ENCODE results near the gene DNM3. TPM values are rescaled to one million over a fixed set of nuclear protein-coding genes. Genes with fewer than 3 reads are reported as not detected.

DNM3 gene
- polyA plus RNA-seq, 1 donor (not counting 4 experiments of a cell fraction or from before 2014, with no cell fraction given), result 2.0 TPM

DNA sequence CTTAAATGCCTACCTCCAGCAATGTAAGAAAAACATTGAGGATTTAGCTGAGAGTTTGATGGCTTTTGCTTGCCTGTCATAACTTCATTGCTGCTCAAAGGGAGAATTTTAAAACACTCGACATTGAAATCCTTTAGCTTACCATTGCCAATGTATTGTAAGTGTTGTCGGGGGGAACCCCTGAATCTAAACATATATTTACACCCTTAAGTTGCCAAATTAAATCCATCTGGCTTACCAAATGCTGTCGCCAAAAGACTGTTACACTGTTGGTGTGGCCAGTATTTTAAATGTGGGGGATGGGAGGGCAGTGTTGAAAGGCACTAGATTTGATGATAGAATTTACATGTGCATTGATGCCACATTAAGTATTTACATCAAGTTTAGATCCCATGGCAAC, 554.3 kb downstream of the DNM3 start:
- Histone ChIP-seq H3K36me3 (ENCODE audit: control insufficient read depth in 2 of 2, extremely low read depth in 1 of 2, insufficient read depth in 2 of 2, low read length in 2 of 2) (no peaks in the 10 kb centered on the region), H3K4me3 (ENCODE audit: control insufficient read depth in 2 of 3, extremely low read depth in 1 of 3, insufficient read depth in 2 of 3, low read depth in 1 of 3, low read length in 3 of 3) (no peak overlapping the region), H3K9ac (ENCODE audit: control insufficient read depth, extremely low read depth, insufficient read depth, low read length) (no peak overlapping the region), H3K9me3 (ENCODE audit: control insufficient read depth, low read depth, low read length) (no peaks in the 10 kb centered on the region), H3K4me1 (ENCODE audit: control insufficient read depth, extremely low read depth, insufficient read depth, low read length) (peaks cover 28% of the 10 kb centered on the region), H3K27ac (ENCODE audit: control insufficient read depth, insufficient read depth, low read length) (no peak overlapping the region), H4K20me1 (ENCODE audit: control insufficient read depth, extremely low read depth, insufficient read depth, low read length) (no peaks in the 10 kb centered on the region), H2AFZ (ENCODE audit: control insufficient read depth, low read length) (no peak overlapping the region), H3K79me2 (ENCODE audit: control insufficient read depth, insufficient read depth, low read length) (no peaks in the 10 kb centered on the region), H3K4me2 (ENCODE audit: control insufficient read depth, extremely low read depth, insufficient read depth, low read depth, low read length) (no peak overlapping the region), H3K9me1 (ENCODE audit: control insufficient read depth, extremely low read depth, insufficient read depth, low read length) (no peaks in the 10 kb centered on the region), H3K27me3 (ENCODE audit: control insufficient read depth, extremely low read depth, insufficient read depth, low read length) (no peaks in the 10 kb centered on the region)
- FAIRE-seq (no peak), DNase-seq (ENCODE audit: low read depth, low spot score) (no peak)
- dilution Hi-C loops (cut with MboI; ENCODE audit: extremely low pct_ligation_motif_present, low sequenced_read_pairs), result no loop called here
- no peak for TF ChIP-seq EZH2 (IDR thresholded peaks at IDR 0.05; ENCODE audit: low read length)
- TF ChIP-seq, protein P1, sequence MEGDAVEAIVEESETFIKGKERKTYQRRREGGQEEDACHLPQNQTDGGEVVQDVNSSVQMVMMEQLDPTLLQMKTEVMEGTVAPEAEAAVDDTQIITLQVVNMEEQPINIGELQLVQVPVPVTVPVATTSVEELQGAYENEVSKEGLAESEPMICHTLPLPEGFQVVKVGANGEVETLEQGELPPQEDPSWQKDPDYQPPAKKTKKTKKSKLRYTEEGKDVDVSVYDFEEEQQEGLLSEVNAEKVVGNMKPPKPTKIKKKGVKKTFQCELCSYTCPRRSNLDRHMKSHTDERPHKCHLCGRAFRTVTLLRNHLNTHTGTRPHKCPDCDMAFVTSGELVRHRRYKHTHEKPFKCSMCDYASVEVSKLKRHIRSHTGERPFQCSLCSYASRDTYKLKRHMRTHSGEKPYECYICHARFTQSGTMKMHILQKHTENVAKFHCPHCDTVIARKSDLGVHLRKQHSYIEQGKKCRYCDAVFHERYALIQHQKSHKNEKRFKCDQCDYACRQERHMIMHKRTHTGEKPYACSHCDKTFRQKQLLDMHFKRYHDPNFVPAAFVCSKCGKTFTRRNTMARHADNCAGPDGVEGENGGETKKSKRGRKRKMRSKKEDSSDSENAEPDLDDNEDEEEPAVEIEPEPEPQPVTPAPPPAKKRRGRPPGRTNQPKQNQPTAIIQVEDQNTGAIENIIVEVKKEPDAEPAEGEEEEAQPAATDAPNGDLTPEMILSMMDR (optimal IDR thresholded peaks at IDR 0.05 in 1 of 3, IDR thresholded peaks at IDR 0.05 in 1 of 3, conservative IDR thresholded peaks at IDR 0.05 in 1 of 3; ENCODE audit: extremely low read depth in 1 of 3, insufficient read depth in 2 of 3, low read length in 3 of 3), result no peak

DNA sequence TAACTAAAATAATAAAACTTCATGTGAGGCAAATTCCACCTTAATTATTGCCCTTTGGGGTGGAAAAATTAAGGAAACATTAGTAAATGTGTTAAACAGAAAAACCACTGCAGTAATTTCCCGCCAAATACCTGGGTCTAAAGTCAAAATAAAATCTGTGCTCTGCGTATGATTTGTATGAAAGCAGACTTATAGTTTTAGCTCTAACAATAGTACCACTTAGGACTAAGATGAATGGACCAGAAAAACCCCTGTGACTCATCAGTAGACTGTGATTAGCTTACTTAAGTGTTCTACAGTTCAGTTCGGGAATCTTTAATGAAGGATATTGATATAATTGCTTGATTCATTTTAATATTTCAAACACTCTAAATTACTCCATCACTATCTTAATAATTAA, 555.9 kb downstream of the DNM3 start:
- Histone ChIP-seq H3K9me1 (ENCODE audit: control insufficient read depth, extremely low read depth, insufficient read depth, low read length) (no peaks in the 10 kb centered on the region), H3K79me2 (ENCODE audit: control insufficient read depth, insufficient read depth, low read length) (no peaks in the 10 kb centered on the region), H3K36me3 (ENCODE audit: control insufficient read depth in 2 of 2, extremely low read depth in 1 of 2, insufficient read depth in 2 of 2, low read length in 2 of 2) (no peaks in the 10 kb centered on the region), H3K9me3 (ENCODE audit: control insufficient read depth, low read depth, low read length) (no peaks in the 10 kb centered on the region), H3K4me2 (ENCODE audit: control insufficient read depth, extremely low read depth, insufficient read depth, low read depth, low read length) (no peak overlapping the region), H3K4me1 (ENCODE audit: control insufficient read depth, extremely low read depth, insufficient read depth, low read length) (peaks cover 19% of the 10 kb centered on the region), H3K4me3 (ENCODE audit: control insufficient read depth in 2 of 3, extremely low read depth in 1 of 3, insufficient read depth in 2 of 3, low read depth in 1 of 3, low read length in 3 of 3) (no peak overlapping the region), H3K27me3 (ENCODE audit: control insufficient read depth, extremely low read depth, insufficient read depth, low read length) (no peaks in the 10 kb centered on the region), H2AFZ (ENCODE audit: control insufficient read depth, low read length) (no peak overlapping the region), H3K27ac (ENCODE audit: control insufficient read depth, insufficient read depth, low read length) (no peak overlapping the region), H3K9ac (ENCODE audit: control insufficient read depth, extremely low read depth, insufficient read depth, low read length) (no peak overlapping the region), H4K20me1 (ENCODE audit: control insufficient read depth, extremely low read depth, insufficient read depth, low read length) (no peaks in the 10 kb centered on the region)
- dilution Hi-C loops (cut with MboI; ENCODE audit: extremely low pct_ligation_motif_present, low sequenced_read_pairs), result no loop called here
- FAIRE-seq (peak; percentile 86), DNase-seq (ENCODE audit: low read depth, low spot score) (no peak)
- TF ChIP-seq, protein P1 (optimal IDR thresholded peaks at IDR 0.05 in 1 of 3, IDR thresholded peaks at IDR 0.05 in 1 of 3, conservative IDR thresholded peaks at IDR 0.05 in 1 of 3; ENCODE audit: extremely low read depth in 1 of 3, insufficient read depth in 2 of 3, low read length in 3 of 3), result no peak
- no peak for TF ChIP-seq EZH2 (IDR thresholded peaks at IDR 0.05; ENCODE audit: low read length)
